Left ventricle myocardium inferior (tissue), 1 donor: ENCODE measurements around the gene ZNF300. TPM values are rescaled to one million over a fixed set of nuclear protein-coding genes. Genes with fewer than 3 reads are reported as not detected.

Source experiments
- DNase-seq: peaks from one replicate; pipeline ENCODE4 v3.0.0-alpha.2; 2020
- H3K27ac ChIP-seq: fragments of 200-600 bp; replicated peaks from 2 replicates; pipeline ENCODE4 v1.8.0; 2021
- H3K27me3 ChIP-seq: fragments of 200-600 bp; 2 replicates; pipeline ENCODE4 v1.8.0; 2021; ENCODE audit warnings: low read depth
- H3K36me3 ChIP-seq: fragments of 200-600 bp; 2 replicates; pipeline ENCODE4 v1.8.0; 2021
- H3K4me1 ChIP-seq: fragments of 200-600 bp; 2 replicates; pipeline ENCODE4 v1.8.0; 2021
- H3K4me3 ChIP-seq: fragments of 200-600 bp; 2 replicates; pipeline ENCODE4 v1.8.0; 2021; ENCODE audit warnings: mild to moderate bottlenecking, moderate library complexity
- H3K9me3 ChIP-seq: fragments of 200-600 bp; replicated peaks from 2 replicates; pipeline ENCODE4 v1.8.0; 2021
- CTCF ChIP-seq: fragments of 200-600 bp; IDR thresholded peaks from 2 replicates; pipeline ENCODE4 v1.8.0; 2021; ENCODE audit warnings: antibody characterized with exemption, mild to moderate bottlenecking, borderline replicate concordance
- intact Hi-C: fragments of 100-400 bp; cut with micrococcal nuclease; formaldehyde crosslinking; loops from one replicate; pipeline ENCODE4 v1.11.0; 2022
- total RNA-seq: library from RNA; stranded (reverse); fragmentation: NEBNext Ultra II Directional; extraction: Animal tissue kit (Norgen Biotek cat#: 25700); gene quantifications from one replicate; pipeline ENCODE4 v1.2.1, GENCODE V29; 2021
- donor health status: DM: no; HTN: yes; CAD: no; lungs with severe emphysema.

ZNF300 gene
- total RNA-seq, 1 donor from 2014 or later, result 1.1 TPM

- TF ChIP-seq CTCF, result no peak
- DNase-seq, result no peak
- Histone ChIP-seq H3K4me3 (no peak overlapping the region), H3K4me1 (no peaks in the 10 kb centered on the region), H3K27me3 (no peaks in the 10 kb centered on the region), H3K27ac (no peak overlapping the region), H3K9me3 (peaks cover 100% of the 10 kb centered on the region), H3K36me3 (peaks cover 72% of the 10 kb centered on the region)
- intact Hi-C loops, result no loop called here
Observed at GRCh38 chr5:150931368-150931965, 26.7 kb upstream of the ZNF300 start.

- Histone ChIP-seq H3K9me3 (peaks cover 100% of the 10 kb centered on the region), H3K36me3 (no peaks in the 10 kb centered on the region), H3K4me3 (no peak overlapping the region), H3K4me1 (no peaks in the 10 kb centered on the region), H3K27ac (no peak overlapping the region), H3K27me3 (no peaks in the 10 kb centered on the region)
- DNase-seq, result no peak
- intact Hi-C loops, result no loop called here
- TF ChIP-seq CTCF, result no peak
Observed at GRCh38 chr5:150918613-150919012, 13.8 kb upstream of the ZNF300 start.

GRCh38 chr5:150912312-150912814, 7.6 kb upstream of the ZNF300 start:
- H3K9me3 ChIP-seq, result peaks cover 100% of the 10 kb centered on the region

GRCh38 chr5:150905312-150905683, 518 bp upstream of the ZNF300 start:
- Histone ChIP-seq H3K27ac (peak overlapping the region; percentile 83), H3K27me3 (no peaks in the 10 kb centered on the region), H3K4me3 (peak overlapping the region; percentile 66), H3K4me1 (peaks cover 11% of the 10 kb centered on the region), H3K9me3 (peaks cover 100% of the 10 kb centered on the region), H3K36me3 (peaks cover 40% of the 10 kb centered on the region)
- no peak for TF ChIP-seq CTCF
- DNase-seq, result no peak
- intact Hi-C loops, result no loop called here

More at GRCh38 chr5:150912312-150912814, 7.6 kb upstream of the ZNF300 start:
- DNase-seq, result no peak
- Histone ChIP-seq H3K36me3 (peaks cover 5% of the 10 kb centered on the region), H3K4me1 (no peaks in the 10 kb centered on the region), H3K27me3 (no peaks in the 10 kb centered on the region), H3K27ac (no peak overlapping the region), H3K4me3 (no peak overlapping the region)
- intact Hi-C loops, result no loop called here
- TF ChIP-seq CTCF, result no peak

- peaks cover 11% of the 10 kb centered on the region for H3K4me1 ChIP-seq
- TF ChIP-seq CTCF, result no peak
- no peak overlapping the region for H3K27ac ChIP-seq
- peaks cover 100% of the 10 kb centered on the region for H3K9me3 ChIP-seq
- H3K27me3 ChIP-seq, result no peaks in the 10 kb centered on the region
- intact Hi-C loops, result no loop called here
- peaks cover 73% of the 10 kb centered on the region for H3K36me3 ChIP-seq
- no peak overlapping the region for H3K4me3 ChIP-seq
- DNase-seq, result no peak
Observed at GRCh38 chr5:150901446-150901845, 3.3 kb downstream of the ZNF300 start.
